GM12891 (cell line): ENCODE data around the gene YPEL5.
A peak's percentile ranks its signal among the peaks of the same experiment; 100 is the strongest.

Experiments used
- DNase-seq: peaks from one replicate; pipeline ENCODE4 v3.0.0; 2011; ENCODE audit warnings: low spot score; ENCODE audit not compliant: insufficient read length
- FAIRE-seq: peaks from 2 replicates; lab custom pipeline; 2011; peaks lifted over from hg19 to GRCh38; lab: Jason Lieb, UNC
- PAX5 ChIP-seq: IDR thresholded peaks from 2 replicates; pipeline ENCODE4 v1.6.1; 2011; ENCODE audit warnings: low read length, moderate library complexity, mild to moderate bottlenecking; ENCODE audit not compliant: insufficient read depth, severe bottlenecking
- POLR2A ChIP-seq: IDR thresholded peaks from 2 replicates; pipeline ENCODE4 v1.6.1; 2011; ENCODE audit warnings: low read depth, low read length, control low read depth
- POLR2AphosphoS5 ChIP-seq: IDR thresholded peaks from 2 replicates; pipeline ENCODE4 v1.6.1; 2011; ENCODE audit warnings: low read depth, low read length, control low read depth
- POU2F2 ChIP-seq: IDR thresholded peaks from 2 replicates; pipeline ENCODE4 v1.6.1; 2011; ENCODE audit warnings: low read depth, mild to moderate bottlenecking, control low read depth, low read length, moderate library complexity
- SPI1 ChIP-seq: IDR thresholded peaks from 2 replicates; pipeline ENCODE4 v1.6.1; 2011; ENCODE audit warnings: low read depth, low read length, control low read depth
- TAF1 ChIP-seq: IDR thresholded peaks from 2 replicates; pipeline ENCODE4 v1.6.1; 2011; ENCODE audit warnings: low read depth, low read length, control low read depth

YPEL5 gene

DNA sequence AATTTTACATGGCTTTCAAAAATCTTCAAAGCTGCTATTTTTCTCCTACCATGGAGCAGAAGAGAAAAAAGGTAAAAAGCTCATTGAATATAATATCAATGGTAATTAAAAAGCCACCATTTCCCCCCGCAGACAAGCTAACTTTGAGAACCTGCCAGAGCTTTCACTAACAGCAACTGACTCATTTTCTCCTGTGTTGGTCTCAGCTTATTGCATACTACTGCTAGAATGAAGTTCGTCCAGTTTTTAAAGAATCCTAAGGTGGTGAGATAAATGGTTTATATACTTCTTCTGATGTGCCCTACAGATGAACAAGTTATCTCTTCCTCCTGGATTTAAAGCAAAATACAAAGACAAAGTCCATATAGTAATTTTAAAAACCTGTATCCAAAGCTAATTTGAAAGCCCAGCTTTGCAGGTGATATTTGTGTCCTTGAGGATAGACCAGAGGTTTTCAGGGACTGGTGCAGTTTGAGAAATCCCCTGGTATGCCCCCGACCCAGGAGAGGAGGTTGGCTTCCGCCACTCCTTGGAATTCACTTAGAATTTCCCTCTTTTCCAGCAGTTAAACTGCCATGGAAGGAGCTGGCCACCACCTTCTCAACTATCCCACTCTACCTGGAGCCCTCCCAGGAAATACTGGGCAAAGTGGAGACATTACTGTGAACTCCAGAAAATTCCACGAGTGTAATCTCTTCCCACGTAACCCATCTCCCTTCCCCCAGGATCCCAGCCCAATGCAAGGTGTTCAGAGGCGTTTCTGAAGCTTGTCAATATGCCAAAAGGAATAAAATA lies 17.5 kb downstream of the YPEL5 start:
- DNase-seq (no peak), FAIRE-seq (no peak)
- TF ChIP-seq POLR2A = no peak

DNA sequence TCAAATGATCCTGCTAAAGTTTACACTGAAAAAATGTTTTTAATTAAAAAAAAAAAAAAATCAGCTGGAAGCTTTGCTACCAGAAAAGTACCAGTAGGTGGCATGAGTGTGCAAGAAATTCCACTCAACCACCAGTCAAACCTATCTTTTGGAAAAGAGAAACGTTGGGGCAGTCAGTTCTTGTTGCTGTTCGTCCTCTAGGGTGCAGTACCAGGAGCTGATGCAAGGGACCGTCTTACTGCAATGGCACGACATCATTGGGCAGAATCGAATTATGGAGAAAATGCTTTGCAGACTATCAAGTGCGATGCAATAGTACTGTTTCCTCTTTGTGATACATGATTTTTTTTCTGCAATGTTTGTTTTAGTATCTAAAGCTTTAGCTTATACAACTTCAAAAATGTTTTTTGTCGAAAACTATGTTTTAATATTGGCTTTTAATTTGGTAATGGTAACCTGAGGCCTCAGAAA lies 18.3 kb downstream of the YPEL5 start:
- peak; percentile 75 for FAIRE-seq
- no peak for TF ChIP-seq POU2F2
- TF ChIP-seq PAX5 = no peak
- TF ChIP-seq POLR2A = no peak
- TF ChIP-seq TAF1 = no peak
- no peak for TF ChIP-seq POLR2AphosphoS5
- TF ChIP-seq SPI1 = no peak
- DNase-seq = peak; percentile 59

DNA sequence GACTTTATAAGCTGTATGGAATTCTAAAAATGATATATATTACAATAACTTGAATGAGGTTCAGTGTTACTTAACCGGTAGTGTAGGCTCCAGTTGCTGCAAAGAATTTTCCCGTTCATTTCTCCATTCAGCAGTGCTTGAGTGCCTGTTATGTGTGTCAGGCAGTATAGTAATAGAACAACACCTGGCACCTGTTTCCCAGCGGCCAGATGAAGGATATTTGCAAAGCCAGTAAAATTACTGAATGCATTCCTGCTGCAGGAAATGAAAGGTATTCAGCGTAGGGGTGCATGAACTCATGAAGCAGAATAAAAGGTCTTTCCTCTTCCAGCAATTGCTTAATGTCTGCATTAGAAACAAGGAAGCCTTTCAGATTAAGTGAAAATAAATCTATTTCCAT lies 18.8 kb downstream of the YPEL5 start:
- DNase-seq = no peak
- no peak for FAIRE-seq

DNA sequence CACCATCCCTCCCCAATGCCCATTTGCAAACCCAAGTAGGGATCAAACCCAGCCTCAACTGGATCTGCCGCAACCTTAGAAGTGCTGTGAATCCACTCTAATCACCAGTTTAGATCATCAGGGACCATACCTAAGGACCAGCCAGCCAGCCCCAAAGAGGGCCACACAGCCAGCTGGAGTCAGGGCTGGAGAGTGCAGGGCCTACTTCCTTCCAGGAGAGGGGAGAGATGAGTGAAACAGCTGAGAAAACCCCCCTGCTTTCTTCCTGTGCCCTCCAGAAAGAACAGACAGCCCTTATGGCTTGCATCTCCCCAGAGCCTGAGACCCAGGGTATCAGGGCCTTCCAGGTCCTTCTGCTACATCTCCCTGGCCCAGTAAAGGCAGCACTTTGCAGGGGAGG lies 25.8 kb downstream of the YPEL5 start:
- FAIRE-seq (no peak), DNase-seq (no peak)
- TF ChIP-seq TAF1 (no peak), POLR2A (no peak), SPI1 (no peak), POU2F2 (no peak), POLR2AphosphoS5 (no peak), PAX5 (no peak)

More for the DNA sequence above, 18.8 kb downstream of the YPEL5 start:
- TF ChIP-seq SPI1 = no peak
- no peak for TF ChIP-seq POLR2AphosphoS5
- no peak for TF ChIP-seq PAX5
- TF ChIP-seq POLR2A = no peak
- TF ChIP-seq TAF1 = no peak
- no peak for TF ChIP-seq POU2F2

DNA sequence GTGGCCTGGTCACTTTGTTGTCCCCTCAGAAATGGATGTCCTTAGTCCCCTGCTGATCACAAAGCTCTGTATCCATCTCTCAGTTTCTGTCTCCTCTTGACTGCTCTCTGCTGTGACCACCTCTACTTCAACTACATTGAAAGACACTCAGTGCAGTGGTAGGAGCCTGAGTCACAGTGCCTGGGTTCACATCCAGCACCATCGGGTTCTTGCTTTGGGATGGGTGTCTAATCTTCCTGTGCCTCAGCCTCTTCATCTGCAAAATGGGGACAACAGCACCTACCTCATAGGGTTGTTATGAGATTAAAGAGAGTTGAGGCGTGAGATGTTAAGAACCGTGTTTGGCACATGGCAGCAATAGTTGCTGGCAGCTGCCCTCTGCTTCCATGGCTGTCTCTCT lies 30.6 kb downstream of the YPEL5 start:
- DNase-seq (no peak), FAIRE-seq (no peak)
- no peak for TF ChIP-seq SPI1
- TF ChIP-seq POLR2A = no peak
- no peak for TF ChIP-seq POLR2AphosphoS5
- no peak for TF ChIP-seq TAF1
- no peak for TF ChIP-seq POU2F2
- TF ChIP-seq PAX5 = no peak

DNA sequence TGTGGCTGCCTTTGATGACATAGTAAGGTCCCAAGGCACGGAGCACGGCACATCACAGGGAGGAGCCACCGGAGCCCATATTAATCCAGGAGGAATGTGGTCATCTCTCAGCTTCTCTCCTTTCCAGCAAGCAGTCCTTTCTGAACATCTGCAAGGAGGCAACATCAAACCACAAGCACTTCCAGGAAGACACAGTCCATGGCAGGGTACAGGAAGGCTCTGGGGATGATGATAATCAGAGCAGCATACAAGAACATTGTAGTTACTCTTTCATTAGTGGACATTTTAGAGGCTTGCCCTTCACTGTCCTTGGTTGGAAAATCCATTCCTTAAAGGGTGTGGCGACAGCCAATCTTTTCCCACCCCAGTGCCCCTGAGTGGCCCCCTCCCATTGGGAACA lies 31.1 kb downstream of the YPEL5 start:
- TF ChIP-seq TAF1 (no peak), SPI1 (no peak), POLR2AphosphoS5 (no peak), PAX5 (no peak), POLR2A (no peak), POU2F2 (no peak)
- FAIRE-seq (no peak), DNase-seq (no peak)

- no peak for DNase-seq
- FAIRE-seq = no peak
- no peak for TF ChIP-seq SPI1
These were observed 32.0 kb downstream of the YPEL5 start for GRCh38 chr2:30178618-30179434.

DNA sequence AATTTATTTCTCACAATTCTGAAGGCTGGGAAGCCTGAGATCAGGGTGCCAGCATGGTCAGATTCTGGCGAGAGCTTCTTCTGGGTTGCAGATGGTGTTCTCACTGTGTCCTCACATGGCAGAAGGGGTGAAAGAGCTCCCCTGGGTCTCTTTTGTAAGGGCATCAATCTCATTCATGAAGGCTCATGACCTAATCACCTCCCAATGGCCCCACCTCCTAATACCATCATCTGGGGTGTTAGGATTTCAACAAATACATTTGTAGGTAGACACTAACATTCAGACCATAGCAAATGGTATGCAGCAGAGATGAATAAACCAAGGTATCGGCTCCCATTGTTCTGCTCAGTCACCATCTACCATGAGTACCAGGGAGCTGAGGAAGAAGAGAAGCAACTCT lies 32.7 kb downstream of the YPEL5 start:
- DNase-seq = no peak
- no peak for TF ChIP-seq SPI1
- TF ChIP-seq POLR2AphosphoS5 = no peak
- no peak for TF ChIP-seq PAX5
- no peak for TF ChIP-seq POLR2A
- TF ChIP-seq TAF1 = no peak
- TF ChIP-seq POU2F2 = no peak
- no peak for FAIRE-seq

- DNase-seq (no peak), FAIRE-seq (no peak)
- TF ChIP-seq POLR2AphosphoS5 (no peak), POLR2A (no peak), POU2F2 (no peak), TAF1 (no peak), SPI1 (no peak), PAX5 (no peak)
These were observed 33.4 kb downstream of the YPEL5 start for GRCh38 chr2:30180226-30180625.

DNA sequence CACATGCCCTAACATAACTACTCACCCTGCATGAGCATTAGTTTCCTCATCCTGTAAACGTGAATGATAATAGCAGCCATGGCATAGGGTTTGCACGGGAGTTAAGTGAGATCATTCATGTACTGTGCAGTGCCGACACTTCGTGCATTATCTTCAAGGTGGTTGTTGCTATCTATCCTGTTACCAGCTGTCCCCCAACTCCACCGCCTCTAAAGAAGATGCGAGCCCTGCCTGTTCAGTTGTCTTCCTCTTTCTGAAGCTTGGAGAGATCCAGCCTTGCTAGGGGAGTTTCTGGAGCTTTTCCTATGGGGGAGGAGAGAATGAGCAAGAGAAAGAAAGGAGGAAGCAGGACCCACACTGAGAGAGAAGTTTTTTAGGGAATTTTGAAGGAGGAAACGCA lies 34.4 kb downstream of the YPEL5 start:
- FAIRE-seq = no peak
- no peak for TF ChIP-seq SPI1
- TF ChIP-seq PAX5 = no peak
- no peak for TF ChIP-seq POLR2AphosphoS5
- no peak for TF ChIP-seq POU2F2
- TF ChIP-seq TAF1 = no peak
- no peak for TF ChIP-seq POLR2A
- no peak for DNase-seq
